ENCODE data around the gene PCK1. TPM values are rescaled to one million over a fixed set of nuclear protein-coding genes. Genes with fewer than 3 reads are reported as not detected.

The PCK1 gene
- total RNA-seq, 4 donors from 2014 or later: 395 to 794 (median 739) TPM

DNA sequence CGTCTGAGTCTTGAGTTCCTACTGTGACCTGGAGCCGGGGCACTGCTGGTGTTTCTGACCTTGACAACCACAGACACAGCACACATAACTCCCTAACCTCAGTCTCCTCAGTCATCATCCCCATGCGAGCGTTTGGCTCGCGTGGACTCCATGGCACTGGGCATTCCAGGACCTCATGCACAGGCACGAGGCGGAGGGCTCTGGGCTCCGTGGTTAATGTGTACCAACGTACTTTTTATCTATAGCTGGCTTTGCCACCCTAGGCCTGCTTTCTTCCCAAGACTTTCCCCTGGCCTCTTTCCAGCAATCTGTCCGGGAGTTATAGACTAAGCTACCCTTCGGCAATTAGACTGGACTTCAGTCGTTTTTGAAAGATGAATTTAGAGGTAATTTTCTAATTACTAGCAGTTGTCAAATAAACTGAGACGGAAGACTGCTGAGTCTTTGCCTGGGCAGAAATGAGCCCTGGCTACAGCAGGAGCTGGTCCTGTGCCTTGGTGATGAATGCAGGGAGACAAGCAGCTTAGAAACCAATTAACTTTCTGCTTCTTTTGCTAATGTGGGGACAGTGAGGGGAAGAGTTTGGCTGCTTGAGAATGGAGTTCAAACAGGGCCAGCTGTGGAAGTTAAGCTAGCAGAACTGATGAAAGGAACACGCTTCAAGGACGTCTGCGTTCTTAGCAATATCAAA lies 19.9 kb upstream of the PCK1 start:
- in situ Hi-C loops (cut with MboI; ENCODE audit: low pct_ligation_motif_present in 1 of 4, low pct_unique_long_range_greater_than_20kb in 1 of 4, low sequenced_read_pairs in 3 of 4) (no loop called here), intact Hi-C loops (cut with DNase I; ENCODE audit: low total_unique reads) (no loop called here)
- Histone ChIP-seq H3K36me3 (no peaks in the 10 kb centered on the region), H3K4me3 (no peak overlapping the region), H3K27ac (peak overlapping the region; percentile 66 to 74 (median 69)), H3K4me1 (peaks cover 0 to 66% (median 28%) of the 10 kb centered on the region in 4 donors), H3K27me3 (no peaks in the 10 kb centered on the region), H3K9me3 (no peaks in the 10 kb centered on the region)
- peak; percentile 59 for DNase-seq
- 56 to 57% methylated on average over 5 to 17 of the region's 17 CpGs for WGBS, 2 donors (ENCODE audit: low coverage in 1 of 2)
- TF ChIP-seq, protein P1, sequence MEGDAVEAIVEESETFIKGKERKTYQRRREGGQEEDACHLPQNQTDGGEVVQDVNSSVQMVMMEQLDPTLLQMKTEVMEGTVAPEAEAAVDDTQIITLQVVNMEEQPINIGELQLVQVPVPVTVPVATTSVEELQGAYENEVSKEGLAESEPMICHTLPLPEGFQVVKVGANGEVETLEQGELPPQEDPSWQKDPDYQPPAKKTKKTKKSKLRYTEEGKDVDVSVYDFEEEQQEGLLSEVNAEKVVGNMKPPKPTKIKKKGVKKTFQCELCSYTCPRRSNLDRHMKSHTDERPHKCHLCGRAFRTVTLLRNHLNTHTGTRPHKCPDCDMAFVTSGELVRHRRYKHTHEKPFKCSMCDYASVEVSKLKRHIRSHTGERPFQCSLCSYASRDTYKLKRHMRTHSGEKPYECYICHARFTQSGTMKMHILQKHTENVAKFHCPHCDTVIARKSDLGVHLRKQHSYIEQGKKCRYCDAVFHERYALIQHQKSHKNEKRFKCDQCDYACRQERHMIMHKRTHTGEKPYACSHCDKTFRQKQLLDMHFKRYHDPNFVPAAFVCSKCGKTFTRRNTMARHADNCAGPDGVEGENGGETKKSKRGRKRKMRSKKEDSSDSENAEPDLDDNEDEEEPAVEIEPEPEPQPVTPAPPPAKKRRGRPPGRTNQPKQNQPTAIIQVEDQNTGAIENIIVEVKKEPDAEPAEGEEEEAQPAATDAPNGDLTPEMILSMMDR (IDR thresholded peaks at IDR 0.05): no peak

DNA sequence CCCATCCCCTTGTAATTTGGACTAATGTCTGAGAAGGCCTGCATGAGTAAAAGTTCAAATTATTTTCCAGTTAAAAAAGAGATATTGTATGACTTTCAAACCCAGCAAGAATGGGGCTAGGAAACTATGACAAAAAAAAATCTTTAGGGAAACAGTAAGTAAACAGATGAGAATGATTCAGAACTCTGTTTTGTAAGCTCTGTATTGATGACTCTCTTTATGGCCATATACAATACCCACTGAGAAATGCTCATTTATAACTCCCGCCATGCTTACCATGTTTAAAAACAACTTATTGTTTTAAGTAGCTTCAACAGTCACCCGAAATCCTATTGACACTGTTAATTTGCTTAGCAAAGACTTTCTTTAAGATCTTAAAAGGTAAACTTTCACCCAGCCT lies 17.2 kb upstream of the PCK1 start:
- Histone ChIP-seq H3K27me3 (no peaks in the 10 kb centered on the region), H3K4me3 (no peak overlapping the region), H3K9me3 (no peaks in the 10 kb centered on the region), H3K36me3 (no peaks in the 10 kb centered on the region), H3K27ac (peak overlapping the region in 2 of 4 donors; percentile 70 to 79), H3K4me1 (peaks cover 0 to 59% (median 32%) of the 10 kb centered on the region in 4 donors)
- TF ChIP-seq EP300 (IDR thresholded peaks at IDR 0.05; ENCODE audit: low read depth) (no peak), POLR2AphosphoS5 (IDR thresholded peaks at IDR 0.05) (no peak), POLR2A (IDR thresholded peaks at IDR 0.05) (no peak)
- TF ChIP-seq, protein P1 (IDR thresholded peaks at IDR 0.05): no peak
- no peak for DNase-seq
- intact Hi-C loops (cut with DNase I; ENCODE audit: low total_unique reads): no loop called here
- in situ Hi-C loops (cut with MboI; ENCODE audit: low pct_ligation_motif_present in 1 of 4, low pct_unique_long_range_greater_than_20kb in 1 of 4, low sequenced_read_pairs in 3 of 4): no loop called here
- 35 to 63% methylated on average over 2 of the region's 2 CpGs for WGBS, 2 donors (ENCODE audit: low coverage in 1 of 2)

DNA sequence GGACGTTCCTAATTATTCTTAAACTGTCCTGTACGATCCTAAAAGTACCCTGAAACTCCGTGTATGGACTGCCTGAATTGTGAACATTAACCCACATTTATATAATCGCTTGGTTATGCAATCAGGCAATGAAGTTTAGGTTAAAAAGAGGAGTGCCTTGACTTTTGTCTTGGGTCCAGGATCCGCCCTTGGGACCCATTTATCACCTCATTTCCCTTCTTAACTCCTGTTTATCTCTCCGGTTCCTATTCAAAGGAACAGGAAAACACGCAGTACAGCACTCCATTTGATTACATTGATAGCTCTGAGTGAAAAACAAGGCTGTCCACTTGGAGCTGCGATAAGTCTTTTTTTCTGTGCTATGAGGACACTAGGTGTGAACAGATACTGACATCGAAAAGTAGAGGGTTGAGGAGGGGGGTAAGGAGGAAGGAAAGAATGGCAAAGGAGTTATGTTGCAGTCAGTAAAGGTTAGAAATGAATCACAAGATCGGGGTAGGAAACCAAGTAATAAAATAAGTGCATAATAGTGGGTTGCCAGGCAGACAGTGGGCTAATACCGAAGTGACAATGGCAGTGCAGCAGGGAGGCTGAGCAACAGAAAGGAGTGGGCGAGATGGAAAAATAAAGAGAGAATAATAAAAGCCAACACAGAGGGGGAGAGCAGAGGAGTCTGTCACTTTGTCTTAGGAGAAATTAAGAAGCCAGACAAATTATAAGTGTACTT lies 15.9 kb upstream of the PCK1 start:
- WGBS, 2 donors (ENCODE audit: low coverage in 1 of 2): 26 to 34% methylated on average over 8 to 12 of the region's 12 CpGs
- no peaks in the 10 kb centered on the region for H3K9me3 ChIP-seq
- H3K27me3 ChIP-seq: no peaks in the 10 kb centered on the region
- H3K4me3 ChIP-seq: no peak overlapping the region
- TF ChIP-seq, protein P1 (IDR thresholded peaks at IDR 0.05): no peak
- TF ChIP-seq EP300 (IDR thresholded peaks at IDR 0.05; ENCODE audit: low read depth) (peak; percentile 56), POLR2A (IDR thresholded peaks at IDR 0.05) (peak; percentile 45), POLR2AphosphoS5 (IDR thresholded peaks at IDR 0.05) (peak; percentile 17 to 85 (median 60))
- intact Hi-C loops (cut with DNase I; ENCODE audit: low total_unique reads): no loop called here
- in situ Hi-C loops (cut with MboI; ENCODE audit: low pct_ligation_motif_present in 1 of 4, low pct_unique_long_range_greater_than_20kb in 1 of 4, low sequenced_read_pairs in 3 of 4): no loop called here
- H3K36me3 ChIP-seq: no peaks in the 10 kb centered on the region
- peak; percentile 71 for DNase-seq
- peaks cover 0 to 55% (median 32%) of the 10 kb centered on the region in 4 donors for H3K4me1 ChIP-seq
- peak overlapping the region; percentile 70 to 82 (median 76) for H3K27ac ChIP-seq

DNA sequence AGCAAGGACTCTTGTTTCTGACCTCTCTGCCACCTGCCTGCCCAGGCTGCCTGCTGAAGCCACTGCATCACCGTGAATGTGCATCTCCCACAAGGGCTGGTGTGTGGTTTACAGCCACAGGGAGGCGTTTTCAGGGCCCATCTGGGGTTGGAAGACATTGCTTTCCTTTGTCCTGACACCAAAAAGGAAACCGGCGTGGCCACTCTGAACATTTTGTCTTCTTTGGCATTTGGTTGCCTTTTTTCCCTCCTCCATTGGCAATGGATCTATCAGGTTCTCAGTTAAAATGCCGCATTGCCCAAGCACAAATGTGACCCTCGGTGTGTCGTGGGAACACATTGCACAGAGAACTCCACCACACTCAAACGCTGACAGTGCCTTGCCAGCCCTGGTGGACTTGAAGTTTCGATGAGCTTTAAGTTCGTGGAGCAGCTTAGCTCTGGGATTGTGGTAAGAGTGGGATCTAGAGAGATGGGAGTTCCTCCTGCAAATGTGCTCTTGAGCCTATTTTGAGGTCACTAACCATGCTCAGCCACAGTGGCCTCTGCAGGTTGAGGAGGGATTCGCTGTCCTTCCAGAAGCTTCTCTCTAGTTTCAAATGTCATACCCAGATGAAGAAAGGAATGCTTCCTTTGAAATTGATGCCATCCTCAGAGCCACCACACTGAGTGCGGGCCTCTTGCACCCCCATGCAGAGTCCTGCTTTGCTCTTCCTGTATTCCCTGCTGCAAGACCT lies 14.8 kb upstream of the PCK1 start:
- H3K4me1 ChIP-seq: peaks cover 0 to 44% (median 26%) of the 10 kb centered on the region in 4 donors
- no peaks in the 10 kb centered on the region for H3K27me3 ChIP-seq
- in situ Hi-C loops (cut with MboI; ENCODE audit: low pct_ligation_motif_present in 1 of 4, low pct_unique_long_range_greater_than_20kb in 1 of 4, low sequenced_read_pairs in 3 of 4): no loop called here
- intact Hi-C loops (cut with DNase I; ENCODE audit: low total_unique reads): no loop called here
- H3K36me3 ChIP-seq: no peaks in the 10 kb centered on the region
- H3K4me3 ChIP-seq: no peak overlapping the region
- H3K27ac ChIP-seq: peak overlapping the region; percentile 70 to 82 (median 72)
- whole genome bisulfite sequencing, 2 donors (ENCODE audit: low coverage in 1 of 2): 84% methylated on average over 12 of the region's 12 CpGs; no CpG with 5 or more reads in 1 of the 2 donors
- no peak for DNase-seq
- TF ChIP-seq, protein P1 (IDR thresholded peaks at IDR 0.05): no peak
- TF ChIP-seq POLR2AphosphoS5 (IDR thresholded peaks at IDR 0.05): no peak
- no peak for TF ChIP-seq EP300 (IDR thresholded peaks at IDR 0.05; ENCODE audit: low read depth)
- no peak for TF ChIP-seq POLR2A (IDR thresholded peaks at IDR 0.05)
- H3K9me3 ChIP-seq: no peaks in the 10 kb centered on the region
